ENCODE data around the gene NPW. TPM values are rescaled to one million over a fixed set of nuclear protein-coding genes. Genes with fewer than 3 reads are reported as not detected.

NPW gene
- total RNA-seq, 1 experiment from 2014 or later = 7.1 TPM

GRCh38 chr16:1993731-1994131, 25.9 kb upstream of the NPW start:
- Histone ChIP-seq H4K8ac (replicated peaks; ENCODE audit: insufficient read length, low read depth, low read length) (no peak overlapping the region), H3K27me3 (ENCODE audit: insufficient read depth, low read length) (peaks cover 11% of the 10 kb centered on the region; the same call in 1 of the 2 replicates), H2BK20ac (ENCODE audit: low read depth, low read length, poor library complexity, severe bottlenecking) (no peak overlapping the region), H3K18ac (ENCODE audit: insufficient read length, low read depth, low read length) (no peak overlapping the region), H2AFZ (ENCODE audit: low read length) (no peak overlapping the region), H3K9ac (ENCODE audit: extremely low read depth, insufficient read length, low read length) (no peak overlapping the region), H3K79me2 (ENCODE audit: insufficient read depth, low read length) (no peaks in the 10 kb centered on the region), H4K5ac (ENCODE audit: insufficient read length, low read depth, low read length) (no peak overlapping the region), H3K4ac (ENCODE audit: low read depth, low read length) (no peak overlapping the region), H3K56ac (ENCODE audit: insufficient read length, low read depth, low read length) (no peak overlapping the region), H3K4me1 (ENCODE audit: insufficient read depth, low read length) (no peaks in the 10 kb centered on the region; the same call in 1 of the 2 replicates), H2BK15ac (ENCODE audit: low read depth, low read length) (no peak overlapping the region), H3T11ph (ENCODE audit: low read length) (no peak overlapping the region), H2BK5ac (ENCODE audit: insufficient read length, low read length) (no peak overlapping the region), H3K23ac (ENCODE audit: insufficient read length, low read depth, low read length) (no peak overlapping the region), H3K9me3 (ENCODE audit: control insufficient read depth, low read depth, low read length) (no peaks in the 10 kb centered on the region), H3K14ac (ENCODE audit: insufficient read depth, low read length) (no peak overlapping the region), H3K4me2 (ENCODE audit: insufficient read depth, insufficient read length, low read length) (no peak overlapping the region), H3K23me2 (ENCODE audit: insufficient read length, low read depth, low read length, poor library complexity, severe bottlenecking) (peaks cover 18% of the 10 kb centered on the region), H2BK120ac (ENCODE audit: low read depth, low read length, poor library complexity, severe bottlenecking) (no peak overlapping the region), H4K20me1 (ENCODE audit: control insufficient read depth, insufficient read depth, insufficient read length) (no peaks in the 10 kb centered on the region), H3K27ac (ENCODE audit: insufficient read length, low read depth, low read length) (no peak overlapping the region), H4K91ac (ENCODE audit: insufficient read length, low read depth, low read length) (no peak overlapping the region), H2BK12ac (ENCODE audit: insufficient read length, low read depth, low read length) (no peak overlapping the region), H2AK5ac (ENCODE audit: insufficient read length, low read length) (no peak overlapping the region), H3K79me1 (ENCODE audit: insufficient read depth, low read depth, low read length, poor library complexity, severe bottlenecking) (no peaks in the 10 kb centered on the region)
- Mint-ChIP-seq H3K27ac (no peak overlapping the region), H3K27me3 (ENCODE audit: low read depth) (peaks cover 31% of the 10 kb centered on the region), H3K4me1 (peaks cover 14 to 16% of the 10 kb centered on the region in 2 experiments), H3K36me3 (ENCODE audit: insufficient read depth in 1 of 3, low read depth in 3 of 3) (peaks cover 5 to 17% (median 17%) of the 10 kb centered on the region in 3 experiments; a peak in 6 of 7 replicates), H3K4me3 (peak overlapping the region in 1 of 2 experiments; percentile 68; a peak in 2 of 5 replicates), H3K9me3 (no peaks in the 10 kb centered on the region; a peak in 1 of 5 replicates)
- WGBS (ENCODE audit: extremely low coverage, insufficient read length, low lambda C conversion rate) = no CpG with 5 or more reads among the region's 2 CpGs
- DNase-seq = no peak
- TF ChIP-seq CTCF (conservative IDR thresholded peaks at IDR 0.05) = no peak

All from H9 (cell line).